Right lobe of liver (tissue), 6 donors: ENCODE results near the gene KIRREL3. TPM values are rescaled to one million over a fixed set of nuclear protein-coding genes. Genes with fewer than 3 reads are reported as not detected.

ENCODE experiments used
- ATAC-seq, 4 donors: fragments of 200-7000 bp; cut with Tn5 transposase; one replicate each; pipeline ENCODE4 v1.9.1; 2020; ENCODE audit warnings: mild to moderate bottlenecking in 4 of 4, moderate library complexity in 4 of 4
- DNase-seq, 3 donors: peaks; one replicate each; pipeline ENCODE4 v3.0.0-alpha.2; 2020
- H3K27ac ChIP-seq, 3 donors: fragments of 200-600 bp; one replicate each; pipeline ENCODE4 v1.8.0; 2022
- H3K27me3 ChIP-seq, 2 donors: fragments of 200-600 bp; one replicate each; pipeline ENCODE4 v1.8.0; 2022
- H3K36me3 ChIP-seq, 4 donors: fragments of 200-600 bp; sonication (generic) in 1 of 4; one replicate each; pipeline versions ENCODE4 v1.5.1 to v1.8.0; 2017 to 2022; ENCODE audit warnings: control low read depth in 1 of 4
- H3K4me1 ChIP-seq, 4 donors: fragments of 200-600 bp; sonication (generic) in 1 of 4; one replicate each; pipeline versions ENCODE4 v1.5.1 to v1.8.0; 2017 to 2022; ENCODE audit warnings: control low read depth in 1 of 4
- H3K4me3 ChIP-seq, 3 donors: fragments of 200-600 bp; one replicate each; pipeline ENCODE4 v1.8.0; 2022
- H3K9me3 ChIP-seq, 4 donors: fragments of 200-600 bp; sonication (generic) in 1 of 4; one replicate each; pipeline versions ENCODE4 v1.5.1 to v1.8.0; 2017 to 2022; ENCODE audit warnings: control low read depth in 1 of 4
- CTCF ChIP-seq, 4 donors: fragments of 200-600 bp in 3 of 4; fragments of 450-650 bp in 1 of 4; IDR thresholded peaks; one replicate each; pipeline versions ENCODE4 v1.5.1 to v1.8.0; 2016 to 2022; ENCODE audit warnings: antibody characterized with exemption in 4 of 4, mild to moderate bottlenecking in 2 of 4
- POLR2A ChIP-seq: fragments of 450-650 bp; IDR thresholded peaks from one replicate; pipeline ENCODE4 v1.6.1; 2017; ENCODE audit warnings: antibody characterized with exemption, mild to moderate bottlenecking
- WGBS: methylation state at CpG from one replicate; pipeline ENCODE4 v1.1.6; 2018; ENCODE audit warnings: low coverage, low lambda C conversion rate; ENCODE audit not compliant: insufficient coverage; ENCODE audit errors: missing lambda C conversion rate; 5-methylcytosine and 5-hydroxymethylcytosine counted together
- intact Hi-C, 2 donors: fragments of 100-400 bp; cut with DNase I; formaldehyde crosslinking; loops; one replicate each; pipeline versions ENCODE4 v1.11.2 to v1.14.1; 2022
- total RNA-seq, 6 experiments: library from RNA; depleted of rRNA in 2 of 6; stranded (reverse); fragments of >200 nt in 2 of 6; fragmentation: NEBNext Ultra II Directional in 3 of 6; extraction: Animal tissue kit (Norgen Biotek cat#: 25700) in 3 of 6; gene quantifications; one replicate each; pipeline versions ENCODE4 v1.1.0 to v1.2.4, GENCODE V29; 2016 to 2023
- donor health status: DM: no; HTN: yes; CAD: no.
- donor health status: DM: no; HTN: no; CAD: no.
- donor health status: DM: no; HTN: no; CAD: no.
- donor health status: DM: no; HTN: yes; CAD: no.
- donor health status: DM: no; HTN: yes; CAD: no.

KIRREL3 gene
- total RNA-seq, 6 experiments from 2014 or later, result not detected

GRCh38 chr11:126515501-126515900, 485.1 kb downstream of the KIRREL3 start:
- WGBS, result 82% methylated on average over 4 of the region's 5 CpGs
- intact Hi-C loops, result no loop called here
- H3K9me3 ChIP-seq, result no peaks in the 10 kb centered on the region
- no peak for DNase-seq
- no peaks in the 10 kb centered on the region for H3K27me3 ChIP-seq
- H3K4me1 ChIP-seq, result no peaks in the 10 kb centered on the region
- no peak for TF ChIP-seq POLR2A
- ATAC-seq, result no peak
- H3K36me3 ChIP-seq, result no peaks in the 10 kb centered on the region
- no peak overlapping the region for H3K27ac ChIP-seq
- H3K4me3 ChIP-seq, result no peak overlapping the region

- no peaks in the 10 kb centered on the region for H3K36me3 ChIP-seq
- intact Hi-C loops, result no loop called here
- WGBS, result 25% methylated on average over 9 of the region's 10 CpGs
- DNase-seq, result no peak
- no peaks in the 10 kb centered on the region for H3K27me3 ChIP-seq
- no peak for ATAC-seq
- no peak overlapping the region for H3K27ac ChIP-seq
- no peaks in the 10 kb centered on the region for H3K4me1 ChIP-seq
- no peak for TF ChIP-seq POLR2A
- TF ChIP-seq CTCF (IDR thresholded peaks at IDR 0.05), result no peak
- no peaks in the 10 kb centered on the region for H3K9me3 ChIP-seq
- H3K4me3 ChIP-seq, result no peak overlapping the region
Observed at GRCh38 chr11:126514061-126514693, 486.4 kb downstream of the KIRREL3 start.

GRCh38 chr11:126512741-126513715, 487.5 kb downstream of the KIRREL3 start:
- ATAC-seq (no peak), DNase-seq (no peak)
- Histone ChIP-seq H3K27me3 (no peaks in the 10 kb centered on the region), H3K36me3 (no peaks in the 10 kb centered on the region), H3K4me1 (no peaks in the 10 kb centered on the region), H3K27ac (no peak overlapping the region), H3K4me3 (no peak overlapping the region), H3K9me3 (no peaks in the 10 kb centered on the region)
- TF ChIP-seq CTCF (IDR thresholded peaks at IDR 0.05) (no peak), POLR2A (no peak)
- WGBS, result 18% methylated on average over 2 of the region's 11 CpGs
- intact Hi-C loops, result no loop called here

- ATAC-seq (no peak), DNase-seq (no peak)
- Histone ChIP-seq H3K4me1 (no peaks in the 10 kb centered on the region), H3K4me3 (no peak overlapping the region), H3K36me3 (no peaks in the 10 kb centered on the region), H3K27ac (no peak overlapping the region), H3K27me3 (no peaks in the 10 kb centered on the region), H3K9me3 (no peaks in the 10 kb centered on the region)
- no peak for TF ChIP-seq CTCF (IDR thresholded peaks at IDR 0.05)
- WGBS, result 40% methylated on average over 1 of the region's 8 CpGs
- intact Hi-C loops, result no loop called here
Observed at GRCh38 chr11:126512251-126512650, 488.3 kb downstream of the KIRREL3 start.
